PC-9 (cell line): ENCODE results near the gene DST. TPM values are rescaled to one million over a fixed set of nuclear protein-coding genes. Genes with fewer than 3 reads are reported as not detected.
"Not testable (repeated sequence)": the region's sequence is repeated elsewhere in the genome, so short reads cannot be mapped to it uniquely, and the experiment has no call there.

Source experiments
- BruUV-seq: library from RNA; stranded (reverse); fragments of 400-500 nt; replicated peaks from 2 replicates; lab custom pipeline; 2021; lab: Mats Ljungman, UMichigan
- CTCF ChIA-PET: fragments of 300-600 bp; sonication (Branson Sonifier 250); formaldehyde crosslinking; loops from one replicate; lab custom pipeline; 2022; ENCODE audit warnings: antibody characterized with exemption; lab: Charles Lee
- POLR2A ChIA-PET: fragments of 300-600 bp; sonication (Branson Sonifier 250); formaldehyde crosslinking; loops from one replicate; lab custom pipeline; 2022; ENCODE audit warnings: antibody characterized with exemption; ENCODE audit not compliant: unreplicated experiment; lab: Charles Lee
- DNase-seq, 2 experiments: peaks; one replicate each; pipeline versions ENCODE4 v3.0.0 to v3.0.0-alpha.2; 2015 to 2022; ENCODE audit warnings: mixed read lengths in 1 of 2
- H2AFZ ChIP-seq: fragments of 200-600 bp; sonication (generic); 2 replicates; pipeline ENCODE4 v1.8.1; 2017; ENCODE audit warnings: antibody characterized with exemption
- H3F3A ChIP-seq: fragments of 200-600 bp; sonication (generic); 2 replicates; pipeline ENCODE4 v1.8.1; 2017; ENCODE audit warnings: antibody characterized with exemption, mild to moderate bottlenecking, low read depth; ENCODE audit not compliant: insufficient read depth
- H3K27ac ChIP-seq: fragments of 200-600 bp; sonication (generic); 2 replicates; pipeline ENCODE4 v1.6.1; 2016; ENCODE audit warnings: mixed run types
- H3K27me3 ChIP-seq: fragments of 200-600 bp; sonication (generic); 2 replicates; pipeline ENCODE4 v1.6.1; 2016; ENCODE audit warnings: low read depth, mixed run types; ENCODE audit not compliant: insufficient read depth
- H3K36me3 ChIP-seq: fragments of 200-600 bp; sonication (generic); 2 replicates; pipeline ENCODE4 v1.6.1; 2016; ENCODE audit warnings: low read depth, mixed run types
- H3K4me1 ChIP-seq: fragments of 200-600 bp; sonication (generic); replicated peaks from 2 replicates; pipeline ENCODE4 v1.6.1; 2016; ENCODE audit warnings: mixed run types; ENCODE audit not compliant: insufficient read depth
- H3K4me2 ChIP-seq: fragments of 200-600 bp; sonication (generic); 2 replicates; pipeline ENCODE4 v1.6.1; 2017; ENCODE audit warnings: mixed run types
- H3K4me3 ChIP-seq: fragments of 200-600 bp; sonication (generic); 2 replicates; pipeline ENCODE4 v1.6.1; 2016; ENCODE audit warnings: mixed run types
- H3K79me2 ChIP-seq: fragments of 200-600 bp; sonication (generic); 2 replicates; pipeline ENCODE4 v1.6.1; 2017; ENCODE audit warnings: low read depth, mixed run types
- H3K9me2 ChIP-seq: fragments of 200-600 bp; sonication (generic); 2 replicates; pipeline ENCODE4 v1.8.1; 2017; ENCODE audit warnings: mild to moderate bottlenecking; ENCODE audit not compliant: insufficient read depth
- H3K9me3 ChIP-seq: fragments of 200-600 bp; sonication (generic); 2 replicates; pipeline ENCODE4 v1.8.1; 2016; ENCODE audit warnings: low read depth; ENCODE audit not compliant: insufficient read depth
- H4K20me1 ChIP-seq: fragments of 200-600 bp; sonication (generic); 2 replicates; pipeline ENCODE4 v1.8.1; 2017; ENCODE audit not compliant: insufficient read depth
- CTCF ChIP-seq: fragments of 200-600 bp; sonication (generic); conservative IDR thresholded peaks from 2 replicates; pipeline ENCODE4 v1.6.1; 2017; ENCODE audit warnings: mixed run types, antibody characterized with exemption, mild to moderate bottlenecking, moderate library complexity
- EZH2 ChIP-seq: fragments of 200-600 bp; sonication (generic); IDR thresholded peaks from 2 replicates; pipeline ENCODE4 v1.8.0; 2017; ENCODE audit warnings: antibody characterized with exemption, low read depth
- intact Hi-C: fragments of 100-400 bp; cut with micrococcal nuclease; formaldehyde crosslinking; loops from one replicate; pipeline ENCODE4 v1.10.0; 2022; ENCODE audit not compliant: unreplicated experiment
- total RNA-seq: library from RNA; stranded (reverse); gene quantifications from 2 replicates; pipeline ENCODE4 v1.2.3, GENCODE V29; 2021

DST gene
- total RNA-seq, 1 experiment from 2014 or later, result 217 TPM

- no peaks in the 10 kb centered on the region for H3K9me2 ChIP-seq
- ChIA-PET CTCF (no interaction called here), POLR2A (no interaction called here)
- H3K9me3 ChIP-seq, result no peaks in the 10 kb centered on the region
- DNase-seq, result no peak
- TF ChIP-seq EZH2 (no peak), CTCF (no peak)
- H3K4me3 ChIP-seq, result no peak overlapping the region
- no peaks in the 10 kb centered on the region for H3K4me1 ChIP-seq
- no peak overlapping the region for H3K27ac ChIP-seq
- no peaks in the 10 kb centered on the region for H3K27me3 ChIP-seq
- no peak overlapping the region for H2AFZ ChIP-seq
- H4K20me1 ChIP-seq, result no peaks in the 10 kb centered on the region
- intact Hi-C loops, result no loop called here
- H3F3A ChIP-seq, result no peaks in the 10 kb centered on the region
- no peaks in the 10 kb centered on the region for H3K79me2 ChIP-seq
- 0 out of 2 replicates have a peak, but pooled peaks cover 8% of the 10 kb centered on the region for H3K36me3 ChIP-seq
- no peak overlapping the region for H3K4me2 ChIP-seq
- BruUV-seq, result no TSS peak
Measured at GRCh38 chr6:56497240-56497639, 145.4 kb downstream of the DST start.

GRCh38 chr6:56496650-56497049 is 146.0 kb downstream of the DST start:
- POLR2A ChIA-PET, CTCF ChIA-PET, H3F3A ChIP-seq, H3K4me3 ChIP-seq, intact Hi-C loops, H2AFZ ChIP-seq, H3K27ac ChIP-seq, H3K4me2 ChIP-seq, H3K4me1 ChIP-seq, H3K9me3 ChIP-seq, H3K9me2 ChIP-seq, BruUV-seq, H3K27me3 ChIP-seq, H3K79me2 ChIP-seq, H4K20me1 ChIP-seq, DNase-seq: not testable (repeated sequence)
- 0 out of 2 replicates have a peak, but pooled peaks cover 13% of the 10 kb centered on the region for H3K36me3 ChIP-seq

GRCh38 chr6:56495654-56496053 is 147.0 kb downstream of the DST start:
- no peak overlapping the region for H3K4me3 ChIP-seq
- H3F3A ChIP-seq, result no peaks in the 10 kb centered on the region
- POLR2A ChIA-PET, result no interaction called here
- no peak overlapping the region for H3K27ac ChIP-seq
- no peak overlapping the region for H3K4me2 ChIP-seq
- no peaks in the 10 kb centered on the region for H3K9me2 ChIP-seq
- TF ChIP-seq CTCF (no peak), EZH2 (no peak)
- H2AFZ ChIP-seq, result no peak overlapping the region
- H3K27me3 ChIP-seq, result no peaks in the 10 kb centered on the region
- no peaks in the 10 kb centered on the region for H3K79me2 ChIP-seq
- H4K20me1 ChIP-seq, result no peaks in the 10 kb centered on the region
- no TSS peak for BruUV-seq
- CTCF ChIA-PET, result interaction anchor here (0.6 kb wide), 1 partner anchor 31 kb away, joined by 10 read pairs; no protein-coding TSS in a partner anchor
- no peak for DNase-seq
- 0 out of 2 replicates have a peak, but pooled peaks cover 12% of the 10 kb centered on the region for H3K36me3 ChIP-seq
- intact Hi-C loops, result no loop called here
- H3K4me1 ChIP-seq, result no peaks in the 10 kb centered on the region
- H3K9me3 ChIP-seq, result no peaks in the 10 kb centered on the region
